Dermis lymphatic vessel endothelial cell (primary cell): ENCODE data around the gene CST8. TPM values are rescaled to one million over a fixed set of nuclear protein-coding genes. Genes with fewer than 3 reads are reported as not detected.

Experiments used
- total RNA-seq: library from RNA; depleted of rRNA; stranded (reverse); fragments of >200 nt; gene quantifications from 2 replicates; pipeline ENCODE4 v1.2.1, GENCODE V29; 2014

Gene CST8
- total RNA-seq = not detected in 2 replicates

DNA sequence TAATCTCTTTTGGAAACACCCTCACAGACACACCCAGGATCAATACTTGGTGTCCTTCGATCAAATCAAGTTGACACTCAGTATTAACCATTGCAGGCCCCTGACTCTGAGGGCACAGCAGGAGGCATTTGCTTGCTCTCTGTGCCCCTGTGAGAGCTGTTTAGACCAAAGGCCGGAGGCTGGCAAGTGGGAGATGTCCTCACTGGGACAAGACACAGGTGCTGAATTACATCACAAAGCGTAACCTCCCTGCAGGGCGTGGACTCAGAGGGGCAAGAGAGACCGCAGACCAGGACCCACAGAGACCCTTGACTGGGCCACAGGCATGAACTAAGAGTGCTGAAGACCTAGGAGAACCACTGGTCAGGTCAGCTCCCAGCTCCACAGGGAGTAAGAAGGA, at the start of gene CST8:
Gene CST8, plus strand, starts transcription at position 301 of the 400 bp plus-strand sequence. CDS start 551 bp downstream, outside the sequence.

GRCh38 chr20:23452776-23453175, 38.1 kb upstream of the CST8 start, which contains the start of gene CST11:
Gene CST11, minus strand, starts transcription at chr20:23452876. Its CDS starts 65 bp downstream, at chr20:23452811.

Other genes starting within 250 kb of the CST8 start
- 21.6 and 24.6 TPM in 2 replicates for gene NXT1, start 140.3 kb upstream of the CST8 start, total RNA-seq
- gene GZF1, start 128.9 kb upstream of the CST8 start, total RNA-seq = 17.0 and 20.0 TPM in 2 replicates
- gene NAPB, start 69.6 kb upstream of the CST8 start, total RNA-seq = 5.9 and 6.4 TPM in 2 replicates
- not detected in 2 replicates for gene CSTL1, start 51.4 kb upstream of the CST8 start, total RNA-seq
- gene CST11, start 38.2 kb upstream of the CST8 start, total RNA-seq = not detected in 2 replicates
- gene CST9L, start 77.4 kb downstream of the CST8 start, total RNA-seq = not detected in 2 replicates
- not detected in 2 replicates for gene CST9, start 114.8 kb downstream of the CST8 start, total RNA-seq
- gene CST3, start 146.8 kb downstream of the CST8 start, total RNA-seq = 132 and 141 TPM in 2 replicates
- not detected in 2 replicates for gene CST4, start 197.9 kb downstream of the CST8 start, total RNA-seq